ENCODE results near the gene GREB1. TPM values are rescaled to one million over a fixed set of nuclear protein-coding genes. Genes with fewer than 3 reads are reported as not detected.

GREB1 gene
- total and polyA plus RNA-seq, 7 experiments from 2014 or later, result 0.14 to 0.82 (median 0.25) TPM; not detected in 3

DNA sequence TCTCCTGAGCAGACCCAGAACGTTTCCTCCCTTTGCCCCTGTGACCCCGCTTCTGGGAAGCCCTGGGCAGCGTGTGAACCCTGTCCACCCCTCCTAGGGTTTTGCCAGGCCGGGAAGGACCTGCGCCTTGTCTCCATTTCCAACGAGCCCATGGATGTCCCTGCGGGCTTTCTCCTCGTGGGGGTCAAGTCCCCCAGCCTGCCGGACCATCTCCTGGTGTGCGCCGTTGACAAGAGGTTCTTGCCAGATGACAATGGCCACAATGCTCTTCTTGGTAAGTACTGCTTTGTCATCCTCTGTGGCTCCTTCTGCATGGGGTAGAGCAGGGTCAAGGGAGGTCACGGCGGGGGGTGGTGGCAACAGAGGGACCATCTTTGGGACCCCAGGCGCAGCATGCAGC is 32.5 kb downstream of the GREB1 start:
- ChIA-PET CTCF (no interaction called here), POLR2A (no interaction called here)
- Mint-ChIP-seq H3K27ac (peak overlapping the region in 1 of 9 donors; percentile 55), H3K27me3 (peaks cover 0 to 7% (median 4%) of the 10 kb centered on the region in 5 donors), H3K4me1 (peaks cover 0 to 2% (median 0%) of the 10 kb centered on the region in 7 donors), H3K9me3 (peaks cover 0 to 2% (median 0%) of the 10 kb centered on the region in 11 donors), H3K36me3 (no peaks in the 10 kb centered on the region), H3K4me3 (no peak overlapping the region)
- DNase-seq, result no peak
- H3K27me3 ChIP-seq (ENCODE audit: control insufficient read depth in 2 of 2, insufficient read depth in 2 of 2, low read length in 2 of 2), result no peaks in the 10 kb centered on the region
- H3K27ac ChIP-seq (ENCODE audit: low read depth, low read length), result no peak overlapping the region
- H3K4me1 ChIP-seq (ENCODE audit: control insufficient read depth in 2 of 2, insufficient read depth in 2 of 2, low read length in 2 of 2), result no peaks in the 10 kb centered on the region
- H3K4me3 ChIP-seq (ENCODE audit: low read length), result no peak overlapping the region
- H3K36me3 ChIP-seq (ENCODE audit: control insufficient read depth in 2 of 3, insufficient read depth in 3 of 3, low read length in 3 of 3), result no peaks in the 10 kb centered on the region
- intact Hi-C loops (cut with micrococcal nuclease), result no loop called here
- no peaks in the 10 kb centered on the region for H3K9me3 ChIP-seq (ENCODE audit: control insufficient read depth in 2 of 3, low read length in 3 of 3)
- ATAC-seq, result no peak

GRCh38 chr2:11567631-11568031 is 33.8 kb downstream of the GREB1 start:
- no peak overlapping the region for H3K27ac Mint-ChIP-seq
- Histone ChIP-seq H3K4me3 (ENCODE audit: low read length) (no peak overlapping the region), H3K9me3 (ENCODE audit: control insufficient read depth in 2 of 3, low read length in 3 of 3) (no peaks in the 10 kb centered on the region), H3K27ac (ENCODE audit: low read depth, low read length) (no peak overlapping the region), H3K27me3 (ENCODE audit: control insufficient read depth in 2 of 2, insufficient read depth in 2 of 2, low read length in 2 of 2) (no peaks in the 10 kb centered on the region), H3K4me1 (ENCODE audit: control insufficient read depth in 2 of 2, insufficient read depth in 2 of 2, low read length in 2 of 2) (no peaks in the 10 kb centered on the region), H3K36me3 (ENCODE audit: control insufficient read depth in 2 of 3, insufficient read depth in 3 of 3, low read length in 3 of 3) (no peaks in the 10 kb centered on the region)
- ChIA-PET POLR2A (no interaction called here), CTCF (no interaction called here)
- ATAC-seq (no peak), DNase-seq (no peak)
- no peaks in the 10 kb centered on the region for H3K36me3 Mint-ChIP-seq
- no peak overlapping the region for H3K4me3 Mint-ChIP-seq
- peaks cover 0 to 5% (median 0%) of the 10 kb centered on the region in 5 donors for H3K27me3 Mint-ChIP-seq
- peaks cover 0 to 2% (median 0%) of the 10 kb centered on the region in 11 donors for H3K9me3 Mint-ChIP-seq
- intact Hi-C loops (cut with micrococcal nuclease), result no loop called here
- H3K4me1 Mint-ChIP-seq, result peaks cover 0 to 2% (median 0%) of the 10 kb centered on the region in 7 donors

DNA sequence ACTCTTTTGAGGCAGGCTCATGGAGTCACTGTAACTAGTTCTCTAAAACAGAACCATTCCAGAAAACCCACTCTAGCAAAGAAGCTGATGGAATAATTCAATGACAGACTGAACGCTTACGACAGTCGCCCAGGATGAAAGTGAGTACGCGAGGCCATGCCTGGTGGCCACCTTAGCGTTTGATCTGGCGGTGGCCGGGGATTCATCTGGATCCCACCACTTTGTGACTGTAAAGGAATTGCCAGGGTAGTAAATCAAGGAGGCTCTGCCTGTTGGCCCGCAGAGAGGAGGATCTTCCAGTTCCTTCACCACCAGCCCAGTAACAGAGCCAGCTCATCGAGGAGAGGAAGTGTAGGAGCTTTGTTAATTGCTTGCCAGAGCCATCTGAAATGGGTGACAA is 34.6 kb downstream of the GREB1 start:
- no peaks in the 10 kb centered on the region for H3K4me1 ChIP-seq (ENCODE audit: control insufficient read depth in 2 of 2, insufficient read depth in 2 of 2, low read length in 2 of 2)
- CTCF ChIA-PET, result no interaction called here
- ATAC-seq (no peak), DNase-seq (no peak)
- no peak overlapping the region for H3K27ac ChIP-seq (ENCODE audit: low read depth, low read length)
- H3K36me3 ChIP-seq (ENCODE audit: control insufficient read depth in 2 of 3, insufficient read depth in 3 of 3, low read length in 3 of 3), result no peaks in the 10 kb centered on the region
- Mint-ChIP-seq H3K27ac (no peak overlapping the region), H3K4me1 (peaks cover 0 to 2% (median 0%) of the 10 kb centered on the region in 7 donors), H3K4me3 (no peak overlapping the region), H3K36me3 (no peaks in the 10 kb centered on the region), H3K9me3 (peaks cover 0 to 2% (median 0%) of the 10 kb centered on the region in 11 donors), H3K27me3 (peaks cover 0 to 5% (median 0%) of the 10 kb centered on the region in 5 donors)
- no peaks in the 10 kb centered on the region for H3K27me3 ChIP-seq (ENCODE audit: control insufficient read depth in 2 of 2, insufficient read depth in 2 of 2, low read length in 2 of 2)
- no peaks in the 10 kb centered on the region for H3K9me3 ChIP-seq (ENCODE audit: control insufficient read depth in 2 of 3, low read length in 3 of 3)
- intact Hi-C loops (cut with micrococcal nuclease), result no loop called here
- POLR2A ChIA-PET, result interaction anchor here (0.5 kb wide), 1 partner anchor 1448 kb away, joined by 3 read pairs; no protein-coding TSS in a partner anchor
- no peak overlapping the region for H3K4me3 ChIP-seq (ENCODE audit: low read length)

- intact Hi-C loops (cut with micrococcal nuclease), result no loop called here
- DNase-seq (no peak), ATAC-seq (no peak)
- ChIA-PET POLR2A (no interaction called here), CTCF (no interaction called here)
- Histone ChIP-seq H3K4me3 (ENCODE audit: low read length) (no peak overlapping the region), H3K9me3 (ENCODE audit: control insufficient read depth in 2 of 3, low read length in 3 of 3) (no peaks in the 10 kb centered on the region), H3K27me3 (ENCODE audit: control insufficient read depth in 2 of 2, insufficient read depth in 2 of 2, low read length in 2 of 2) (no peaks in the 10 kb centered on the region), H3K27ac (ENCODE audit: low read depth, low read length) (no peak overlapping the region), H3K4me1 (ENCODE audit: control insufficient read depth in 2 of 2, insufficient read depth in 2 of 2, low read length in 2 of 2) (no peaks in the 10 kb centered on the region), H3K36me3 (ENCODE audit: control insufficient read depth in 2 of 3, insufficient read depth in 3 of 3, low read length in 3 of 3) (no peaks in the 10 kb centered on the region)
- Mint-ChIP-seq H3K4me1 (no peaks in the 10 kb centered on the region), H3K27me3 (peaks cover 0 to 5% (median 0%) of the 10 kb centered on the region in 5 donors), H3K4me3 (no peak overlapping the region), H3K36me3 (no peaks in the 10 kb centered on the region), H3K9me3 (peaks cover 0 to 2% (median 0%) of the 10 kb centered on the region in 11 donors), H3K27ac (no peak overlapping the region)
These were observed 35.8 kb downstream of the GREB1 start for GRCh38 chr2:11569636-11570035.

GRCh38 chr2:11571170-11571569 is 37.3 kb downstream of the GREB1 start:
- Histone ChIP-seq H3K4me3 (ENCODE audit: low read length) (no peak overlapping the region), H3K36me3 (ENCODE audit: control insufficient read depth in 2 of 3, insufficient read depth in 3 of 3, low read length in 3 of 3) (no peaks in the 10 kb centered on the region), H3K4me1 (ENCODE audit: control insufficient read depth in 2 of 2, insufficient read depth in 2 of 2, low read length in 2 of 2) (no peaks in the 10 kb centered on the region), H3K9me3 (ENCODE audit: control insufficient read depth in 2 of 3, low read length in 3 of 3) (no peaks in the 10 kb centered on the region), H3K27me3 (ENCODE audit: control insufficient read depth in 2 of 2, insufficient read depth in 2 of 2, low read length in 2 of 2) (no peaks in the 10 kb centered on the region), H3K27ac (ENCODE audit: low read depth, low read length) (no peak overlapping the region)
- H3K4me3 Mint-ChIP-seq, result no peak overlapping the region
- H3K36me3 Mint-ChIP-seq, result no peaks in the 10 kb centered on the region
- H3K9me3 Mint-ChIP-seq, result peaks cover 0 to 2% (median 0%) of the 10 kb centered on the region in 11 donors
- CTCF ChIA-PET, result no interaction called here
- intact Hi-C loops (cut with micrococcal nuclease), result no loop called here
- H3K27ac Mint-ChIP-seq, result no peak overlapping the region
- DNase-seq, result no peak
- no peak for ATAC-seq
- H3K27me3 Mint-ChIP-seq, result peaks cover 0 to 5% (median 0%) of the 10 kb centered on the region in 5 donors
- POLR2A ChIA-PET, result no interaction called here
- H3K4me1 Mint-ChIP-seq, result no peaks in the 10 kb centered on the region

DNA sequence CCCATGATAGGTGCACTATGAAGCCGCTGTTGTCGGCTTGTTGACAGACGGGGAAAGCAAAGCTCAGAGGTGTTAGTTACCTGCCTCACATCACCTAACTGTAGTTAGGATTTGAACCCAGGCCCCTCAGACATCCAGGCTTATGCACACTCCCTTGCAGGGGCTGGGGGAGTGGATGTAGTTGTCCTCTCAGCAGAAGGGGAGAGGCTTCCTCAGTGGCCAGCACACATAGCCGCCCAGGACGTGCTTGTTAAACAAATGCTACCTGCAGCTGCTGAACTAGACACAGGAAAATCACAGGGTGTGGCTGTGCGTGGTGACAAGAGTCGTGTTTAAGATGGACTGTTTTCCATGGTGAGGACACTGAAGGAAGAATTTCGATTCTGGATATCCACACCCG is 39.2 kb downstream of the GREB1 start:
- ChIA-PET CTCF (interaction anchor here (0.7 kb wide), 1 partner anchor 12 kb away, joined by 3 read pairs; no protein-coding TSS in a partner anchor), POLR2A (no interaction called here)
- Histone ChIP-seq H3K27ac (ENCODE audit: low read depth, low read length) (no peak overlapping the region), H3K27me3 (ENCODE audit: control insufficient read depth in 2 of 2, insufficient read depth in 2 of 2, low read length in 2 of 2) (no peaks in the 10 kb centered on the region), H3K9me3 (ENCODE audit: control insufficient read depth in 2 of 3, low read length in 3 of 3) (no peaks in the 10 kb centered on the region), H3K4me1 (ENCODE audit: control insufficient read depth in 2 of 2, insufficient read depth in 2 of 2, low read length in 2 of 2) (no peaks in the 10 kb centered on the region), H3K36me3 (ENCODE audit: control insufficient read depth in 2 of 3, insufficient read depth in 3 of 3, low read length in 3 of 3) (no peaks in the 10 kb centered on the region), H3K4me3 (ENCODE audit: low read length) (no peak overlapping the region)
- H3K27me3 Mint-ChIP-seq, result peaks cover 0 to 5% (median 0%) of the 10 kb centered on the region in 5 donors
- H3K4me1 Mint-ChIP-seq, result no peaks in the 10 kb centered on the region
- H3K27ac Mint-ChIP-seq, result no peak overlapping the region
- no peaks in the 10 kb centered on the region for H3K36me3 Mint-ChIP-seq
- intact Hi-C loops (cut with micrococcal nuclease), result no loop called here
- DNase-seq (no peak), ATAC-seq (no peak)
- H3K9me3 Mint-ChIP-seq, result peaks cover 0 to 2% (median 0%) of the 10 kb centered on the region in 11 donors
- no peak overlapping the region for H3K4me3 Mint-ChIP-seq

DNA sequence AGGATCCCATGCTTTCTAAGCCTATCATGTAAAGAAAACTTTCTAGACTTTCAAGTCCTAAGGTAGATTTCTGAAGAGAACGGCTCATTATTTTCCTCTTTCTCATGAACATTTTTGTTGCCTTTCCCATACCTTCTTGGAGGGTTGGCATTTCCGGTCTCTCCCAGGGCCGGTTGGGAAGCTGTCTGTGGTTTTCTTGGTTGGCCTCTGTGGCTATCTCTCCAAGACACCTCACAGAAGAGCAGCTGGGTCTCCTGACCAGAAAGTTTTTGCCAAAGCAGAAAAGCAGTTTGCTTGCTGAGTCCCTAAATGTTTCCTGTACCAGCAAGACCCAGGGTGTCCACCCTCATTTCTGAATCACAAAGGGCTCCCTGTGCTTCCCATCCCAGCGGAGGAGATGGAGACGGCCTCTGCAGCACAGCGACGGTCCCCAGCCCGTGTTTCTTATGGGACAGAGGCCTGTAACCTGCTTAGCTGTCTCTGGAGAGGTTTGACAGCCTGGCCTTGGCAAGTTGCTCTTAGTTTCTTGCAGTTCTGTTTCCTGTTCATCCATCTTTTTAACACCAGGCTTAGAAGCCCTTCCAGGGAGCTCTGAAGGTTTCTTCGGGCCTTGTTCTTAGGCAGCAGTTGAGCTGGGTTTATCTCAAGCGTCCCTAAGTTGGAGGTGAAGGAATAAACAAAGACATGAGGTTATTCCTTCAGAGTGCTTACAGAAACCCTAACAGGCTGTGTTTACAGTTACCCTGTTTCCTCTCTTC is 39.8 kb downstream of the GREB1 start:
- no peak overlapping the region for H3K4me3 ChIP-seq (ENCODE audit: low read length)
- ChIA-PET POLR2A (interaction anchor here (0.7 kb wide), 1 partner anchor 10 kb away, joined by 3 read pairs; no protein-coding TSS in a partner anchor), CTCF (interaction anchor here (0.7 kb wide), 1 partner anchor 11 kb away, joined by 3 read pairs; no protein-coding TSS in a partner anchor)
- Mint-ChIP-seq H3K27ac (no peak overlapping the region), H3K9me3 (no peaks in the 10 kb centered on the region), H3K4me1 (no peaks in the 10 kb centered on the region), H3K27me3 (peaks cover 0 to 7% (median 0%) of the 10 kb centered on the region in 5 donors), H3K4me3 (no peak overlapping the region), H3K36me3 (no peaks in the 10 kb centered on the region)
- intact Hi-C loops (cut with micrococcal nuclease), result no loop called here
- H3K27me3 ChIP-seq (ENCODE audit: control insufficient read depth in 2 of 2, insufficient read depth in 2 of 2, low read length in 2 of 2), result no peaks in the 10 kb centered on the region
- H3K4me1 ChIP-seq (ENCODE audit: control insufficient read depth in 2 of 2, insufficient read depth in 2 of 2, low read length in 2 of 2), result no peaks in the 10 kb centered on the region
- DNase-seq, result no peak
- ATAC-seq, result no peak
- no peak overlapping the region for H3K27ac ChIP-seq (ENCODE audit: low read depth, low read length)
- no peaks in the 10 kb centered on the region for H3K36me3 ChIP-seq (ENCODE audit: control insufficient read depth in 2 of 3, insufficient read depth in 3 of 3, low read length in 3 of 3)
- no peaks in the 10 kb centered on the region for H3K9me3 ChIP-seq (ENCODE audit: control insufficient read depth in 2 of 3, low read length in 3 of 3)

Data from naive thymus-derived CD4-positive, alpha-beta T cell (primary cell).